ENCODE data around the gene USP19.

The USP19 gene

GRCh38 chr3:49134471-49135265 is 14.0 kb upstream of the USP19 start:
- FAIRE-seq, result no peak

- FAIRE-seq, result no peak
These were observed 12.8 kb upstream of the USP19 start for GRCh38 chr3:49133226-49133951.

DNA sequence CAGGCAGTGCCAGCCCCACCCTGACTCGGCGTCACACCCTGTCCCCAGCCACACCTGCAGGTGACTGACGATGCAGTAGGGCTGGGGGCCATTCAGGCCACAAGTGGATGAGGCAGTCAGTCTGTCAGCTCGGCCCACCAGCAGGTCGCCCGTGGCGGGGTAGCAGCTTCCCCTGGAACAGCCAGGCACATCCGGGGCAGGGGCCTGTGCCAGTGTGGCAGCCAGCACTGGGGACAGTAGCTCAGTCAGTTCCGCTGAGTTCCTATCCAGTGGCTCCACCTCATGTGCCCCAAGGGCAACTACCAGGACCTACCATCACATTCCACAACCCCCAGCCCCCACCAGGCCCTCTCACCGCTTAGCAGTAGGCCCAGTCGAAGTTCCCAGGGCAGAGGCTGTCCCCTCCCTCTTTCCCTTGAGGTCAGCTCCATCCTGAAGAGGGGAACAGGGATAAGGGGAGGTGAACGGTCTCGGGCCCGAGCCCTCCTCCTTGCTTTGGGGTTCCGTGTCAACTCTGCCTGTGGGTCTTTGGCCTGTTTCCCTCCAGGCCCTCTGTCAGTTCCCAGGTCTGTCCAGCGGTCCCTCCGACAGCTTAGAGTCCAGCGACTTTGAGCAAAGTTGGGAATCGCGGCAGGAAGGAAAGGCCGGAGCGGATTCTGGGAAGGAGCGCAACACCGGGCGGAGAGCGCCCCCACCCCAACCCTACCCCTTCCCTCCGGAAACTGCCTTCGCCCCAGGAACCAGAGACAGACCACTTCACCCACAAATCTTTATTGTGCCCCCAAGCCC is 12.0 kb upstream of the USP19 start, which contains the start of gene LAMB2:
TSS of gene LAMB2 (minus strand) at position 614 of the 789 bp plus-strand sequence. CDS start at position 431, 183 bp downstream.
- FAIRE-seq, result no peak

DNA sequence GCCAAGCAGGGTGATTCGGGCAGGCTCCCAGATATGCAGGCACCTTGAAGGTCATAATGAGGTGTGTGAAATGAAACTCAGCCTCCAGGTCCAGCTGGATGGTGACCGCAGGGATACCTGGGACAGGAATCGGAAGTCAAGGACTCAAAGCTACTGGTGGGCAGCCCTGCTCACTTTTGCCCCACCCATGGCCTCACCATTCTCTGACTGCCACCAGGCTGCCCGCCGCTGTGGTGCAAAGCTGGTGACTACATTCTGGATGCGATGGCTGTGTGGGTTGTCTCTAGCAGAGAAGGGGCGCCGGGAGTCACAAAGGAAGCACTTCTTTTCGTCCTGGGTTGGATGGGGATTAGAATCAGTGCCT is 11.4 kb upstream of the USP19 start:
- no peak for FAIRE-seq

DNA sequence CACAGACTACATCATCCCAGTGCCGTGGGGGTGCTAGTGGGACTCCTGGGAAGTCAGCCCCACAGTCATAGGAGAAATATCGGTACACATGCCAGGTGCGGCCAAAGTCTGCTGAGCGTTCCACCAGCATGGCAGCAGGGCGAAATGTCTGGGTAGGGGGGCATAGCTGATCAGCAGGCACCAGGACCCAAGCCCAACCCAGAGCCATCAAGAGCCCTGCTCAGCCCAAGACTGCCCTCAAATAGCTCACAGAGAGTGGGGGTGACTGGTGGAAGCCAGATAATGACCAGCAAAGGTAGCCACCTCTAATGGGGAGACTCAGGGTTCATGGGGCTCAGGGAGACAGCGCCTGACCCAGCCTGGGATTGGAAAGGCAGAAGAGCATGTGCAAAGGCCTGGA is 11.0 kb upstream of the USP19 start:
- no peak for FAIRE-seq

DNA sequence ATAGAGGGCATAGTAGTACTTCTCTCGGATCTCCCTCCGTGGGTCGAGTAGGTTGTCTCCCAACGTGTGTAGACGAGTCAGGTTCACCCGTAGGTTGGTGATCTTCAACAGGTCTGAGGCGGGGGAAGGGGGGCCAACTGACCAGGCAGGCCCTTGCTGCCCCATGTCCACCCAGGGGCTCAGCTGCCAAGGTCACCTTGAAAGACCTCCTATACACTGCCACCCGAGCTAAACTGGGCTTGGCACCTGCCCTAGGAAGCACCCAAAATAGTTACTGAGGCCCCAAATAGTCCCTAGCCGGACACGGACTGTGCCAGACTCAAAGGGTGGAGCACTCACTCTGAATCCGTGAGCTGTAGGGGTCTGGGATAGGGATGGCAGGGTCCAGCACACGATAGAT is 10.4 kb upstream of the USP19 start:
- no peak for FAIRE-seq

DNA sequence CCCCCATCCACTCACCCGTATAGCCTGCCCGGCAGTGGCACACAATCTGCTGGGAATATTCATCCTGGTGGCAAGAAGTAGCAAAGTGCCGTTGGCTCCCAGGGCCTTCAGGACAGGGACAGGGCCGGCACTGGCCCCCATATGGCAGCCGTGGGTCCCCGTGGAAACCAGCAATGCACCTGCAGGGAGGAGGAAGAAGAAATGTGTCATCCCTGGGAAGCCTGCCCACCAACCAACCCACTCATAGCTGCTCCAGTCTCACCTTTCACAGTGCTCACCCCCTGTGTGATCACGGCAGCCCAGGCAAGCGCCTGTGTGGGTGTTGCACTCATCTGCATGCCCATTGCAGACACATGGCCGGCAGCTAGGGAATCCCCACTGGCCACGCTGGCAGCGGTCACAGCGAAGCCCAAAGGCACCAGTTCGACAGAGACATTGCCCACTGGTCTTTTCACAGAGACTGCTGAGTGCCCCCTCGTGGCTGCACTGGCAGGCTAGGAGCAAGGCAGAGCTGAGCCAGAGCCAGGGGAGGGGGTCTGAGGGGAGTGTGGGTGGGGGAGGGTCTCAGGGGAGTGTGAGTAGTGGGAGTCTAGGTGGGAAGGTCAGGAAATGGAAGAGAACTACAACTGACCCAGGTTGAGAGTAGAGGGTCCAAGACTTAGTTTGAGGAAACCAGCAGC is 4.5 kb upstream of the USP19 start:
- no peak for FAIRE-seq

GRCh38 chr3:49124203-49124602 is 3.6 kb upstream of the USP19 start:
- FAIRE-seq, result no peak

DNA sequence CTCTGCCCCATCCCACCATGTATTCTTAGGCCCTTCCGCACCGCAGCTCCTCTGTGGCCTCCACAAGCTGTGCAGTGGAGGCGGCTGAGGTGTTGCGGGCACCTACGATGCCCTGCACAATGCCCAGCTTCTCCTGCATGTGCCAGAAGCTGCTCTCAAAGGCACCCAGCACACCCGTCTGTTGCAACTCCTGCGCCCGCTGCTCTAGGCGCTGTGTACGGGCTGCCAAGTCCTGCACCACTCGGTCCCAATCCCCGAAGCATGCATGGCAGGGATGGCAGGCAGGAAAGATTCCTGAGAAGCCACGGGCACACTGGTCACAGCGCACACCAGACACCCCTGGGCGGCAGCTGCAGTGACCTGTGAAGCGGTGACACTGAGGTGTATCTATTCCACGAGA is 3.1 kb upstream of the USP19 start:
- FAIRE-seq, result no peak

DNA sequence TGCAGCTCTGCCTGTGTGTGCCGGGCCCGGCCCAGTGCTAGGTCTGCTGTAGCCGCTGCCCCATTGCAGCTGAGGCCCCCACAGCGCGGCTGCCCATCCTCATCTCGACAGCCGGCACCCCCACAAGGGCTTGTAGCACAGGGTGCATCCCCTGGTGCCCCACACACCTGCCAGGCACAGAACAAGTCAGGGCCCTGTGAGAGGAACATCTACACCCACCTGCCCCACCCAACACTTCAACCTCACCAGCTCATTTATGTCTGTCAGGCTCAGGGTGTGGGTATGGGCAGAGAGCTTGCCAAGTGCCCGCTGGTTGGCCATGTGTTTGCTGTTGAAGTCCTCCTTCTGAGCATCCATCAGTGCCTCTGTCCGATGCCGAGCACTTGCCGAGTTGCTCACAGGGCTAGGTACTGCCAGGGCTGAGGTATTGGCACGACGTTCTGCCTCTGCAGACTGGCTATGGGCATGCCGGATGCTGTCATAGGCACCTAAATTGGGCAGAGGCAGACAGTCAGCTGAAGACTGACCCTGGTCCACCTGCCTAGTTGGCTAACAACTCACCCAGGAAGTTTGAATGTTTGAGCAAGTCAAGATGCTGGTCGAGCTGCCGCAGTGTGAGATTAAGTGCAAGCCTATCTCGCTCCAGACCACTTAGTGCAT is 2.4 kb upstream of the USP19 start:
- FAIRE-seq, result no peak

GRCh38 chr3:49122451-49122850 is 1.8 kb upstream of the USP19 start:
- no peak for FAIRE-seq

DNA sequence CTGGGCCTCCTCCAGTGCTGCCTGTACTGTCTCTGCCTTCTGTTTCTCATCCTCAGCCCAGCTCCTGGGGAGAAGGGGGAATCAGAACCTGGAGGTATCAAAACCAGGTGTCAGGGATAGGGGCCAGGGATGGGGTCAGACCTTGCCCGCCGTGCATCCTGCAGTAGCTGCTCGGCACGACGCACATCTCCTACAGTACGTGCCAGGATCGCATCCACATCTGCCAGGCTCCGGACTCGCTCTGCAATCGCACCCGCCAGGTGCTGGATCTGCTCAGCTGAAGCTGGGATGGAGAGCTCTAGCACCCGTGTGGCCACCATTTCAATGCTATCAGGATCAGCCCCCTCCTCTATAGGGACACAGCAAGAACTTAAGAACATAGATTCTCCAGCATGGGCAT is 1.4 kb upstream of the USP19 start:
- no peak for FAIRE-seq

GRCh38 chr3:49121132-49121736 is 611 bp upstream of the USP19 start:
- no peak for FAIRE-seq

GRCh38 chr3:49120096-49120437 is 556 bp downstream of the USP19 start:
- no peak for FAIRE-seq

- FAIRE-seq, result no peak
These were observed 1.2 kb downstream of the USP19 start for GRCh38 chr3:49119439-49119838.

DNA sequence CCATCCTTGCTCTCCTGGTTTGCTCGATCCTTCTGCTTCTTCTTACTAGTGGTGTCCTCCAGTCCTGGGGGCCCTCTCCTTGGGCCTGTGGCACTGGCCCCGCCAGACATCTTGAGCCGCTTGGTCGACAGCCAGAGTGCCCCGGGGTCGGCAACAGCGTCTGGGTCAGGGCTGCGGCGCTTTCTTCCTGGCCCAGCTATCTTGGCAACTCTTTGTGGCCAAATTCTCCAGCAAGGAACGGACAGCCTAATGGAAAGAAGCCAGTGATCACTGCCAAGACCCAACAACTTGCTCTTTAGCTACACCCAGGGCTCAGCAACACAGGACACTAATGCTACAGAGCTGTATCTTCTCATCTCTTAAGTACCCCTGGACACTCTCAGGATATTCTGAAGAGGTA is 1.6 kb downstream of the USP19 start:
- FAIRE-seq, result no peak

DNA sequence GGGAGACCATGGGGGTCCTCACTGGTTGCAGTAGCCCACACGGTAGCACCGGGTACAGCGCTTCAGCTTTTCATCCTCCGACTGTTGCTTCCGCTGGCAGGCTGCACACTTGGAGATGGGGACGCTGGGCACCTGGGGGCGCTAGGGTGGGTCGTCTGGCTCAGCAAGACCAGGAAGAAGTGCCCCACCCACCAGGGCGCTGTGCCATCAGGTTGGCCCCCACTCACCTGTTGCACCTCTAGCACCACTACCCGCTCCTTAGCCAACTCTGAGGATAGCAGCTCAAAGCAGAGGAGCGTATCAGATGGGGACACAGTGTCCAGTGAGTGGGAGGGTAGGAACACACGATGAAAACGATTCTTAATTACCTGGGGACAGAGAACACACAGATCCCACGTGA is 8.4 kb downstream of the USP19 start:
- no peak for FAIRE-seq

DNA sequence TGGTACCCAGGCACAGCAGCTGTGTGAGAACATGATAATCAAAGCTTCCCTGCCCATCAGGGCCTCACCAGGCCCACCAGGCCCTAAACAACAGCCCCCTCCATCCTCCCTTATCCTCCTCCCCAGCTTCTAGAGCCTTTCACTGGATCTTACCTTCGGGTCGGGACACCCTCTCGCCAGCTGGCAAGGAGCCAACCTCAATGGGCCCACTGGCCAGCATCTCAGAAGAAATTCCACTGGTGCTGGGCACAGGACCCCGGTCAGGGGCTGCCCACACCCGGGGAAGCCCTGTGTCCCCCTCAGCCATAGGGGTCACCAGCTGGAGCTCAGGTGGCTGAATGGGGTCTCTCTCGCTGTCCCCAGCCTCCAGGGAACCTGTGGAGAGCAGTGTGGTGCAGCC is 9.3 kb downstream of the USP19 start:
- no peak for FAIRE-seq

GRCh38 chr3:49110780-49111179 is 9.8 kb downstream of the USP19 start:
- FAIRE-seq, result no peak

DNA sequence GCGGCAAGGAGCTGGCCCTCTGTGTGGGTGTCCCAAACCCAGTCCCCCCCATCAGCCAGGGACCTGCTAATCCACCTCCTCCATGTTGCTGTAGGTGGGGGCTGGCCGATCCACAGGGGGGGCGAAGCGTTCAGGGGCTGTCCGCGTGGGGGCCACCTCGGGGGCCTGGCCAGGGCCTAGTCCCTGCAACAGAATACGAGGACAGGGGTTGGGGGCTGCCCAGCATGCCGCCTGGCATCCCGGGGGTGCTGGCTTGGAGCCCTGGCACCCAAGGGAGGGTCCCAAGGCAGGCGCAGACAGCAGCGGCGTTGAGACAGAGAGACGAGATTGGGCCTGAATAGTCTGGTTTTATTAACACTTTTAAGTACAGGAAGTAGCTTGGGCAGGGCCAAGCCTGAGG is 12.3 kb downstream of the USP19 start:
- no peak for FAIRE-seq

DNA sequence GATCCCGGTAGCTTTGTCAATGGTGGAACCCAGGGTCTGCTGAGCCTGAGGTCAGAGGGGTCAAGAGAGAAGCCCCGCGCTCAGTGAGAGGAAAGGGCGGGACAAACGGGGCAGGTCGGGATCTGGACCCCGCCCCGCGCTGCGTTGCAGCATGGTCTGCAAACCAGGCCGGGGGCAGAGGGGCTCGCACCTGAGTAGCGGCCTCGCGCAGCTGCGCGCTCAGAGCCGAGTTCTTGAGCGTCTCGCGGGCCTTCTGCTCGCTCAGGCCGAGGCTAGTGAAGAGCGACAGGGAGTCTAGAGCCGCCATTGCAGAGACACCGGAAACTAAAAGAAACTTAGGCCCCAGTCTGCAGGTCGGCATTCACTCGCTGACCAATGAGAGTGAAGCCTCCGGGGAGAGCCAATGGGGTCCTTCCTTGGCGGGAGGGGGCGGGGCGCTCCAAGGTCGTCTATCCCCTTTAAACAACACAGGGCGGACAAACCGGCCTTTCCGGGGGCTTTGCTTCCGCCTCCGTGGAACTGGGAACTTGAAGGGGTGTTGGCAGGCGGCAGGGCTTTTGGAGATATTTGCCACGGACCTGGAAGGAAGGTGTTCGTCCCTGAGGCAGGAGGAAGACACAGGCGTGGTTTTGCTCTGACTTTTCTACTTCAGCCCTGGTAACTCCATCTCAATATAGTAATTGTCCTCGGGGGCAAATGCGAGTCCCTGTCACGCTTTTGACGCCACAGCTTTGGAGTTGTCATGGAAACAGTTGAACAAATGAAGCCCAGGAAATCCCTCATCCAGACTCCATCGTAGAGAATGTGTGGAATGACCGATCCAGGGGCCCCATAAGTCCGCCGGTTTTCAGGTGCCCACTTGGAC is 16.0 kb downstream of the USP19 start, which contains the start of gene QARS1:
TSS of gene QARS1 (minus strand) at position 331 of the 865 bp plus-strand sequence. CDS start at position 307, 24 bp downstream.
- FAIRE-seq, result peak; percentile 87

Data from TTC549 (cell line).